H9 (cell line): ENCODE results near the gene MCF2L2. TPM values are rescaled to one million over a fixed set of nuclear protein-coding genes. Genes with fewer than 3 reads are reported as not detected.

Source experiments
- DNase-seq: peaks from one replicate; pipeline ENCODE4 v3.0.0-alpha.2; 2017
- H2AFZ ChIP-seq: one replicate; pipeline ENCODE4 v1.6.1; 2013; ENCODE audit warnings: mild to moderate bottlenecking, low read length, control low read depth, moderate library complexity
- H2AK5ac ChIP-seq: 2 replicates; pipeline ENCODE4 v1.6.1; 2013; ENCODE audit warnings: low read length, control low read depth, mixed read lengths; ENCODE audit not compliant: insufficient read length
- H2BK120ac ChIP-seq: one replicate; pipeline ENCODE4 v1.6.1; 2013; ENCODE audit warnings: low read depth, mild to moderate bottlenecking, low read length, control low read depth, inconsistent platforms; ENCODE audit not compliant: poor library complexity, severe bottlenecking
- H2BK12ac ChIP-seq: 2 replicates; pipeline ENCODE4 v1.6.1; 2013; ENCODE audit warnings: low read length, control low read depth, mixed read lengths, low read depth; ENCODE audit not compliant: insufficient read length
- H2BK15ac ChIP-seq: 2 replicates; pipeline ENCODE4 v1.6.1; 2013; ENCODE audit warnings: low read depth, low read length, control low read depth
- H2BK20ac ChIP-seq: one replicate; pipeline ENCODE4 v1.6.1; 2013; ENCODE audit warnings: low read depth, mild to moderate bottlenecking, low read length, control low read depth, inconsistent platforms; ENCODE audit not compliant: poor library complexity, severe bottlenecking
- H2BK5ac ChIP-seq: 2 replicates; pipeline ENCODE4 v1.6.1; 2013; ENCODE audit warnings: low read length, control low read depth, mixed read lengths; ENCODE audit not compliant: insufficient read length
- H3K14ac ChIP-seq: 2 replicates; pipeline ENCODE4 v1.6.1; 2013; ENCODE audit warnings: low read length, control low read depth; ENCODE audit not compliant: insufficient read depth
- H3K18ac ChIP-seq: 2 replicates; pipeline ENCODE4 v1.6.1; 2013; ENCODE audit warnings: low read depth, mild to moderate bottlenecking, mixed read lengths, low read length, control low read depth; ENCODE audit not compliant: insufficient read length
- H3K23ac ChIP-seq: 2 replicates; pipeline ENCODE4 v1.6.1; 2013; ENCODE audit warnings: low read length, control low read depth, mixed read lengths, low read depth; ENCODE audit not compliant: insufficient read length
- H3K23me2 ChIP-seq: 2 replicates; pipeline ENCODE4 v1.6.1; 2013; ENCODE audit warnings: low read depth, mild to moderate bottlenecking, mixed read lengths, low read length, control low read depth; ENCODE audit not compliant: insufficient read length, poor library complexity, severe bottlenecking
- H3K27ac ChIP-seq: 2 replicates; pipeline ENCODE4 v1.5.1; 2013; ENCODE audit warnings: low read length, control low read depth, mixed read lengths, low read depth; ENCODE audit not compliant: insufficient read length
- H3K27me3 ChIP-seq: 2 replicates; pipeline ENCODE4 v1.6.1; 2013; ENCODE audit warnings: low read length, control low read depth, inconsistent platforms; ENCODE audit not compliant: insufficient read depth
- H3K4ac ChIP-seq: 2 replicates; pipeline ENCODE4 v1.6.1; 2013; ENCODE audit warnings: low read depth, mild to moderate bottlenecking, control low read depth, inconsistent platforms, low read length, moderate library complexity
- H3K4me1 ChIP-seq: 2 replicates; pipeline ENCODE4 v1.6.1; 2013; ENCODE audit warnings: low read length, control low read depth, inconsistent platforms; ENCODE audit not compliant: insufficient read depth
- H3K4me2 ChIP-seq: 2 replicates; pipeline ENCODE4 v1.6.1; 2013; ENCODE audit warnings: low read length, control low read depth, mixed read lengths; ENCODE audit not compliant: insufficient read length, insufficient read depth
- H3K56ac ChIP-seq: 2 replicates; pipeline ENCODE4 v1.6.1; 2013; ENCODE audit warnings: low read depth, mild to moderate bottlenecking, mixed read lengths, low read length, control low read depth; ENCODE audit not compliant: insufficient read length
- H3K79me1 ChIP-seq: 2 replicates; pipeline ENCODE4 v1.6.1; 2013; ENCODE audit warnings: low read depth, mild to moderate bottlenecking, moderate library complexity, low read length, control low read depth, inconsistent platforms; ENCODE audit not compliant: insufficient read depth, poor library complexity, severe bottlenecking
- H3K79me2 ChIP-seq: 2 replicates; pipeline ENCODE4 v1.6.1; 2013; ENCODE audit warnings: low read length, control low read depth, inconsistent platforms; ENCODE audit not compliant: insufficient read depth
- H3K9ac ChIP-seq: 2 replicates; pipeline ENCODE4 v1.6.1; 2013; ENCODE audit warnings: low read length, control low read depth, mixed read lengths; ENCODE audit not compliant: insufficient read length; ENCODE audit errors: extremely low read depth
- H3K9me3 ChIP-seq: one replicate; pipeline ENCODE4 v1.6.1; 2013; ENCODE audit warnings: low read depth, low read length, inconsistent platforms; ENCODE audit not compliant: control insufficient read depth
- H3T11ph ChIP-seq: one replicate; pipeline ENCODE4 v1.6.1; 2013; ENCODE audit warnings: mild to moderate bottlenecking, low read length, control low read depth, inconsistent platforms
- H4K20me1 ChIP-seq: one replicate; pipeline ENCODE4 v1.6.1; 2013; ENCODE audit not compliant: control insufficient read depth, insufficient read length, insufficient read depth
- H4K5ac ChIP-seq: 2 replicates; pipeline ENCODE4 v1.6.1; 2013; ENCODE audit warnings: low read depth, mild to moderate bottlenecking, mixed read lengths, low read length, control low read depth; ENCODE audit not compliant: insufficient read length
- H4K8ac ChIP-seq: replicated peaks from 2 replicates; pipeline ENCODE4 v1.6.1; 2013; ENCODE audit warnings: low read length, control low read depth, mixed read lengths, low read depth; ENCODE audit not compliant: insufficient read length
- H4K91ac ChIP-seq: 2 replicates; pipeline ENCODE4 v1.6.1; 2013; ENCODE audit warnings: low read depth, mild to moderate bottlenecking, moderate library complexity, mixed read lengths, low read length, control low read depth; ENCODE audit not compliant: insufficient read length
- H3K27ac Mint-ChIP-seq, 3 experiments: 2 replicates in 2 of 3; 3 replicates in 1 of 3; pipeline ENCODE4 v1.8.0; 2020 to 2021; ENCODE audit warnings: mixed read lengths in 3 of 3, mild to moderate bottlenecking in 1 of 3, moderate library complexity in 1 of 3
- H3K27me3 Mint-ChIP-seq: 2 replicates; pipeline ENCODE4 v1.8.0; 2021; ENCODE audit warnings: low read depth, mild to moderate bottlenecking, moderate library complexity, mixed read lengths
- H3K36me3 Mint-ChIP-seq, 3 experiments: 2 replicates in 2 of 3; 3 replicates in 1 of 3; pipeline ENCODE4 v1.8.0; 2020 to 2021; ENCODE audit warnings: low read depth in 3 of 3, mixed read lengths in 3 of 3; ENCODE audit not compliant: insufficient read depth in 1 of 3
- H3K4me1 Mint-ChIP-seq, 2 experiments: 2 replicates each; pipeline ENCODE4 v1.8.0; 2020; ENCODE audit warnings: mixed read lengths in 2 of 2
- H3K4me3 Mint-ChIP-seq, 2 experiments: 2 replicates in 1 of 2; 3 replicates in 1 of 2; pipeline ENCODE4 v1.8.0; 2020 to 2021; ENCODE audit warnings: mild to moderate bottlenecking in 2 of 2, mixed read lengths in 2 of 2, moderate library complexity in 1 of 2
- H3K9me3 Mint-ChIP-seq, 2 experiments: 2 replicates in 1 of 2; 3 replicates in 1 of 2; pipeline ENCODE4 v1.8.0; 2020; ENCODE audit warnings: mild to moderate bottlenecking in 2 of 2, mixed read lengths in 2 of 2, moderate library complexity in 1 of 2
- CTCF ChIP-seq: fragments of 200-600 bp; sonication (generic); conservative IDR thresholded peaks from 3 replicates; pipeline ENCODE4 v1.8.0; 2021; ENCODE audit warnings: antibody characterized with exemption, mild to moderate bottlenecking
- total RNA-seq: library from RNA; stranded (reverse); gene quantifications from 2 replicates; pipeline ENCODE4 v1.2.1, GENCODE V29; 2021

MCF2L2 gene
- total RNA-seq, 1 experiment from 2014 or later: 6.4 TPM

- Mint-ChIP-seq H3K4me1 (peaks cover 17% of the 10 kb centered on the region in 2 experiments), H3K9me3 (no peaks in the 10 kb centered on the region), H3K36me3 (peaks cover 2 to 7% (median 4%) of the 10 kb centered on the region in 3 experiments; a peak in 4 of 7 replicates), H3K27ac (no peak overlapping the region), H3K27me3 (no peaks in the 10 kb centered on the region), H3K4me3 (no peak overlapping the region)
- Histone ChIP-seq H3K9ac (no peak overlapping the region), H4K91ac (no peak overlapping the region), H3K27me3 (no peaks in the 10 kb centered on the region), H3K27ac (no peak overlapping the region), H3K4me2 (no peak overlapping the region), H4K20me1 (no peaks in the 10 kb centered on the region), H2BK120ac (no peak overlapping the region), H3K23me2 (no peaks in the 10 kb centered on the region), H3K14ac (no peak overlapping the region), H2AK5ac (no peak overlapping the region), H3K18ac (no peak overlapping the region), H2BK12ac (no peak overlapping the region), H3K9me3 (no peaks in the 10 kb centered on the region), H4K5ac (no peak overlapping the region), H3K23ac (no peak overlapping the region), H2BK15ac (no peak overlapping the region), H3K79me1 (no peaks in the 10 kb centered on the region), H3K56ac (no peak overlapping the region), H2AFZ (no peak overlapping the region), H4K8ac (no peak overlapping the region), H2BK5ac (no peak overlapping the region), H3K4me1 (peaks cover 8% of the 10 kb centered on the region; the same call in 1 of the 2 replicates), H3K79me2 (no peaks in the 10 kb centered on the region; the same call in 1 of the 2 replicates), H3K4ac (no peak overlapping the region), H3T11ph (no peak overlapping the region), H2BK20ac (no peak overlapping the region)
- TF ChIP-seq CTCF: no peak
- DNase-seq: no peak
Observed at GRCh38 chr3:183272791-183273190, 155.6 kb downstream of the MCF2L2 start.
